A549 (cell line): ENCODE measurements around the gene ZNF638.

ENCODE experiments used
- BHLHE40 ChIP-seq: IDR thresholded peaks from 2 replicates; pipeline ENCODE4 v1.6.1; 2012; ENCODE audit warnings: low read depth, low read length, inconsistent platforms
- CBX2 ChIP-seq: fragments of 200-600 bp; sonication (generic); IDR thresholded peaks from 2 replicates; pipeline ENCODE4 v1.6.1; 2016; ENCODE audit warnings: low read depth, mild to moderate bottlenecking, borderline replicate concordance
- CEBPB ChIP-seq, 2 experiments: fragments of >200 bp in 1 of 2; sonication (Bioruptor Twin) in 1 of 2; formaldehyde crosslinking in 1 of 2; IDR thresholded peaks; 2 replicates each; pipeline ENCODE4 v1.6.1; 2012 to 2016
- CHD2 ChIP-seq: fragments of 150-350 bp; IDR thresholded peaks from 2 replicates; pipeline ENCODE4 v1.6.1; 2014; ENCODE audit warnings: low read length; ENCODE audit not compliant: partially characterized antibody
- EP300 ChIP-seq, 2 experiments: fragments of >200 bp; sonication (Bioruptor Twin); formaldehyde crosslinking; IDR thresholded peaks; 2 replicates in 1 of 2; 3 replicates in 1 of 2; pipeline ENCODE4 v1.6.1; 2016 to 2017
- HDAC2 ChIP-seq: fragments of 200-600 bp; sonication (generic); IDR thresholded peaks from 2 replicates; pipeline ENCODE4 v1.6.1; 2016
- JUN ChIP-seq, 2 experiments: fragments of >200 bp; sonication (Bioruptor Twin); formaldehyde crosslinking; IDR thresholded peaks; 2 replicates in 1 of 2; 3 replicates in 1 of 2; pipeline ENCODE4 v1.6.1; 2016 to 2017
- JUNB ChIP-seq: fragments of >200 bp; sonication (Bioruptor Twin); formaldehyde crosslinking; IDR thresholded peaks from 2 replicates; pipeline ENCODE4 v1.6.1; 2016
- MYC ChIP-seq: IDR thresholded peaks from 2 replicates; pipeline ENCODE4 v1.6.1; 2012; ENCODE audit warnings: mild to moderate bottlenecking, inconsistent platforms, low read length, improper control_type of control experiment, borderline replicate concordance
- NFE2L2 ChIP-seq: fragments of 150-350 bp; conservative IDR thresholded peaks from 2 replicates; pipeline ENCODE4 v1.6.1; 2014; ENCODE audit warnings: low read length
- TF ChIP-seq, protein P1 (sequence below): fragments of >200 bp; sonication (Bioruptor Twin); formaldehyde crosslinking; IDR thresholded peaks from 3 replicates; pipeline ENCODE4 v1.5.1; 2016

DNA sequence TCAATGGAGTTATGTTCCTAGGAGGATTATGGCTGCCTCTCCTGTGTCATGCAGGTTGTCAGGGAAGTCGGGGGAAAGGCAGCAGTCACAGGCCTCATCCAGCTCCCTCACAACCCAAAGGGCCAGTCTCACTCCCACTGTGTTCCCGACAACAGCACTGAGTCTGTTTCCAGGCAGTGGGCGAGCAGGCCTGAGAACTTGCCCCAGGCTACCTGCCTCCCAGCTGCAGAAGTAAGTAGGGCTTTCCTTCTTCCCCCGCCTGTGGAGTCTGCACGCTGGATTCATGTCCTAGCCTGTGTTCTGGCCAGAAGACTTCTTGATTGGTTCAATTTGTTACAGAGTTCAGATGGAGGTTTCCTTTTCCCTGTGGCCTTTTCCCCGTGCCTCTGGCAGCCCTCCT lies 8.2 kb upstream of the ZNF638 start:
- TF ChIP-seq, protein P1, sequence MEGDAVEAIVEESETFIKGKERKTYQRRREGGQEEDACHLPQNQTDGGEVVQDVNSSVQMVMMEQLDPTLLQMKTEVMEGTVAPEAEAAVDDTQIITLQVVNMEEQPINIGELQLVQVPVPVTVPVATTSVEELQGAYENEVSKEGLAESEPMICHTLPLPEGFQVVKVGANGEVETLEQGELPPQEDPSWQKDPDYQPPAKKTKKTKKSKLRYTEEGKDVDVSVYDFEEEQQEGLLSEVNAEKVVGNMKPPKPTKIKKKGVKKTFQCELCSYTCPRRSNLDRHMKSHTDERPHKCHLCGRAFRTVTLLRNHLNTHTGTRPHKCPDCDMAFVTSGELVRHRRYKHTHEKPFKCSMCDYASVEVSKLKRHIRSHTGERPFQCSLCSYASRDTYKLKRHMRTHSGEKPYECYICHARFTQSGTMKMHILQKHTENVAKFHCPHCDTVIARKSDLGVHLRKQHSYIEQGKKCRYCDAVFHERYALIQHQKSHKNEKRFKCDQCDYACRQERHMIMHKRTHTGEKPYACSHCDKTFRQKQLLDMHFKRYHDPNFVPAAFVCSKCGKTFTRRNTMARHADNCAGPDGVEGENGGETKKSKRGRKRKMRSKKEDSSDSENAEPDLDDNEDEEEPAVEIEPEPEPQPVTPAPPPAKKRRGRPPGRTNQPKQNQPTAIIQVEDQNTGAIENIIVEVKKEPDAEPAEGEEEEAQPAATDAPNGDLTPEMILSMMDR: no peak
- TF ChIP-seq CEBPB (IDR thresholded peaks at IDR 0.05) (no peak), NFE2L2 (no peak), HDAC2 (no peak), JUN (IDR thresholded peaks at IDR 0.05) (no peak), JUNB (no peak), BHLHE40 (no peak), MYC (no peak), EP300 (IDR thresholded peaks at IDR 0.05) (no peak), CBX2 (no peak), CHD2 (no peak)
